Osteoblast (primary cell): Measurements from ENCODE around the gene ORC3. TPM values are rescaled to one million over a fixed set of nuclear protein-coding genes. Genes with fewer than 3 reads are reported as not detected.

Experiments
- DNase-seq: peaks from one replicate; pipeline ENCODE4 v3.0.0; 2011; ENCODE audit warnings: low spot score, mixed read lengths; ENCODE audit not compliant: insufficient read length; ENCODE audit errors: missing footprints
- H2AFZ ChIP-seq: 2 replicates; pipeline ENCODE4 v1.6.0; 2011; ENCODE audit warnings: mild to moderate bottlenecking, low read length
- H3K27ac ChIP-seq: 2 replicates; pipeline ENCODE4 v1.5.1; 2011; ENCODE audit warnings: mild to moderate bottlenecking, low read depth, low read length, moderate library complexity
- H3K27me3 ChIP-seq: 2 replicates; pipeline ENCODE4 v1.6.0; 2012; ENCODE audit warnings: mild to moderate bottlenecking, control low read depth, inconsistent platforms, low read length, moderate library complexity; ENCODE audit not compliant: insufficient read depth
- H3K36me3 ChIP-seq: 2 replicates; pipeline ENCODE4 v1.5.1; 2011; ENCODE audit warnings: mild to moderate bottlenecking, low read length, control low read depth, moderate library complexity; ENCODE audit not compliant: insufficient read depth
- H3K4me1 ChIP-seq: 2 replicates; pipeline ENCODE4 v1.5.1; 2011; ENCODE audit warnings: mild to moderate bottlenecking, low read length, control low read depth, moderate library complexity; ENCODE audit not compliant: insufficient read depth
- H3K4me2 ChIP-seq: 2 replicates; pipeline ENCODE4 v1.6.0; 2011; ENCODE audit warnings: mild to moderate bottlenecking, low read length; ENCODE audit not compliant: insufficient read depth
- H3K4me3 ChIP-seq: fragments of 200-600 bp; sonication (generic); 3 replicates; pipeline ENCODE4 v1.5.1; 2012; ENCODE audit warnings: mild to moderate bottlenecking, low read length, inconsistent platforms; ENCODE audit not compliant: insufficient read depth
- H3K79me2 ChIP-seq: 2 replicates; pipeline ENCODE4 v1.6.0; 2012; ENCODE audit warnings: mild to moderate bottlenecking, low read length, control low read depth, inconsistent platforms; ENCODE audit not compliant: insufficient read depth
- H3K9me3 ChIP-seq: 2 replicates; pipeline ENCODE4 v1.5.1; 2011; ENCODE audit warnings: low read depth, low read length, control low read depth
- H4K20me1 ChIP-seq: 2 replicates; pipeline ENCODE4 v1.6.0; 2012; ENCODE audit warnings: mild to moderate bottlenecking, low read length, control low read depth; ENCODE audit not compliant: insufficient read depth
- CTCF ChIP-seq: IDR thresholded peaks from 2 replicates; pipeline ENCODE4 v1.5.1; 2011; ENCODE audit warnings: mild to moderate bottlenecking, low read depth, low read length, moderate library complexity; ENCODE audit errors: extremely low read depth
- total RNA-seq: library from RNA; depleted of rRNA; stranded (reverse); fragments of >200 nt; gene quantifications from 2 replicates; pipeline ENCODE4 v1.2.3, GENCODE V29; 2012

ORC3 gene
- total RNA-seq, 1 donor = 26.1 TPM

DNA sequence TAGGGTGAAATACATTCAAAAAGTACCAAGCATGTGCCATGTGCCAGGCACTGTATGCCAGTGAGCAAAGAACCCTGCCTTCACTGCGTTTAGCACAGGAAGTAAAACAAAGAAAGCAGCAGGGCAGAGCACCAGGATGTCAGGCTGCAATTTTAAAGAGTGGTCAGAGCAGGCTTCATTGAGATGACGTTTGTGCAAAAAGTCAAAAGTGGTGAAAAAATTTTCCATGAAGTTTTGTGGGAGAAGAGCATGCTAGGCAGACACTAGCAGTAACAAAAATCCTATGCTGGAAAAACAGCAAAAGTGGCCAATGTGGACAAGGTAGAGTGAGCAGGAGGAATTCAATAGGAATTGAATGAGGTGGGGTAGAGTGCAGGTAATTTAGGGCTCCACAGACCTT, 80.8 kb downstream of the ORC3 start:
- H4K20me1 ChIP-seq = peaks cover 5% of the 10 kb centered on the region
- peaks cover 6% of the 10 kb centered on the region for H3K79me2 ChIP-seq
- no peak overlapping the region for H2AFZ ChIP-seq
- DNase-seq = no peak
- H3K4me2 ChIP-seq = no peak overlapping the region
- no peaks in the 10 kb centered on the region for H3K4me1 ChIP-seq
- peaks cover 28% of the 10 kb centered on the region for H3K36me3 ChIP-seq
- H3K27me3 ChIP-seq = no peaks in the 10 kb centered on the region
- no peak overlapping the region for H3K4me3 ChIP-seq
- TF ChIP-seq CTCF = no peak
- no peak overlapping the region for H3K27ac ChIP-seq
- H3K9me3 ChIP-seq = no peaks in the 10 kb centered on the region

DNA sequence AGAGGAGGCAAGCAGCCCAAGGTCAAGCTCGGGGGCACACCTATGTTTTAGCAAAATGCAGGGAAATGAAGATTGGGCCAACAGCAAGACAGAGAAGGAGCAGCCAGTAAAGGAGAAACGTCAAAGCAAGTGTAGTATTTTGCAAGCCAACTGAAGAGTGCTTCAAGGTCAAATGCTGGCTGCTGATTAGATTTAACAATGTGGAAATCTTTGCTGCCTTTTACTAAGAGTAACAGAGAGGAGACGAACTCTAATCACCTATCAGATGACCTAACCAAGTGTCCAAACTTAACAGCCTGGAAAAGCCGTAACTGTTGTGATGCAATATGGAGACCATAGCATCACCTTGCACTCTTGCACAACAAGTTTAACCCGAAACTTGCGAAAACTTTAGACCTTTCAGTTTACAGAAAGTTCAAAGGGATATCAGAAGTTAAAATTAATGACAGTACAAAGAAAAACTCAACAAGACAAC, 81.7 kb downstream of the ORC3 start:
- Histone ChIP-seq H3K36me3 (peaks cover 30% of the 10 kb centered on the region), H3K27ac (no peak overlapping the region)

GRCh38 chr6:87672641-87673040, 82.7 kb downstream of the ORC3 start:
- no peak for TF ChIP-seq CTCF
- no peak for DNase-seq
- Histone ChIP-seq H3K27ac (no peak overlapping the region), H3K4me3 (no peak overlapping the region), H4K20me1 (peaks cover 8% of the 10 kb centered on the region), H3K79me2 (peaks cover 14% of the 10 kb centered on the region), H3K4me1 (no peaks in the 10 kb centered on the region), H3K9me3 (no peaks in the 10 kb centered on the region), H3K4me2 (no peak overlapping the region), H3K36me3 (peaks cover 39% of the 10 kb centered on the region), H3K27me3 (no peaks in the 10 kb centered on the region), H2AFZ (no peak overlapping the region)

More for the DNA sequence above, 81.7 kb downstream of the ORC3 start:
- H3K4me3 ChIP-seq = no peak overlapping the region
- H3K27me3 ChIP-seq = no peaks in the 10 kb centered on the region
- H3K79me2 ChIP-seq = peaks cover 8% of the 10 kb centered on the region
- TF ChIP-seq CTCF = no peak
- H3K4me1 ChIP-seq = no peaks in the 10 kb centered on the region
- DNase-seq = peak; percentile 34
- peaks cover 5% of the 10 kb centered on the region for H4K20me1 ChIP-seq
- no peaks in the 10 kb centered on the region for H3K9me3 ChIP-seq
- no peak overlapping the region for H2AFZ ChIP-seq
- H3K4me2 ChIP-seq = no peak overlapping the region

DNA sequence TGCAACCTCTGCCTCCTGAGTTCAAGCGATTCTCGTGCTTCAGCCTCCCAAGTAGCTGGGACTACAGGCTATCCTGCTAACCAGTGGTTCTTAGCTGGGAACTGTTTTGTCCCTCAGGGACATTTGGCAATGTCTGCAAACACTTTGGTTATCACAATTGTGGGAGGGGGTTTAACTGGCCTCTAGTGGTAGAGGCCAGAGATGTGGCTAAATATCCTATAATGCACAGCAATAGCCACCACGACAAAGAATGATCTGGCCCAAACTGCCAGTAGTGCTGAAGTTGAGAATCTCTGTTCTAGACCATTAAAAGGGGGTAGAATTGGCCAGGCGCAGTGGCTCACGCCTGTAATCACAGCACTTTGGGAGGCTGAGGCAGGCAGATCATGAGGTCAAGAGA, 83.3 kb downstream of the ORC3 start:
- DNase-seq = no peak
- peaks cover 45% of the 10 kb centered on the region for H3K36me3 ChIP-seq
- no peaks in the 10 kb centered on the region for H3K27me3 ChIP-seq
- peaks cover 13% of the 10 kb centered on the region for H4K20me1 ChIP-seq
- no peak overlapping the region for H3K4me2 ChIP-seq
- no peak for TF ChIP-seq CTCF
- H3K4me3 ChIP-seq = no peak overlapping the region
- no peak overlapping the region for H3K27ac ChIP-seq
- H3K4me1 ChIP-seq = no peaks in the 10 kb centered on the region
- H2AFZ ChIP-seq = no peak overlapping the region
- H3K9me3 ChIP-seq = no peaks in the 10 kb centered on the region
- peaks cover 18% of the 10 kb centered on the region for H3K79me2 ChIP-seq
